ENCODE data around the gene MMP23B.

GRCh38 chr1:1672181-1672965 lies 40.4 kb downstream of the MMP23B start:
- TF ChIP-seq EGR1 (IDR thresholded peaks at IDR 0.05) = no peak
- TF ChIP-seq YY1 (IDR thresholded peaks at IDR 0.05; ENCODE audit: low read depth) = no peak
- TF ChIP-seq CEBPB (IDR thresholded peaks at IDR 0.05) = no peak
- TF ChIP-seq CREB1 (IDR thresholded peaks at IDR 0.05; ENCODE audit: low read depth) = no peak
- no peak for TF ChIP-seq EP300 (IDR thresholded peaks at IDR 0.05; ENCODE audit: borderline replicate concordance)
- no peak for TF ChIP-seq USF1 (IDR thresholded peaks at IDR 0.05)
- TF ChIP-seq REST (IDR thresholded peaks at IDR 0.05; ENCODE audit: low read depth) = no peak
- no peak for TF ChIP-seq TEAD4 (IDR thresholded peaks at IDR 0.05)
- TF ChIP-seq FOXM1 (IDR thresholded peaks at IDR 0.05; ENCODE audit: borderline replicate concordance, low read depth) = no peak
- no peak for TF ChIP-seq MAX (IDR thresholded peaks at IDR 0.05)
- TF ChIP-seq TAF1 (IDR thresholded peaks at IDR 0.05; ENCODE audit: low read depth) = no peak
- TF ChIP-seq RAD21 (IDR thresholded peaks at IDR 0.05; ENCODE audit: low read depth) = no peak
- TF ChIP-seq TCF12 (IDR thresholded peaks at IDR 0.05; ENCODE audit: low read depth) = no peak
- TF ChIP-seq ZBTB7A (IDR thresholded peaks at IDR 0.05; ENCODE audit: low read depth) = no peak

Data from Ishikawa (cell line).